Islet precursor cell (in vitro differentiated cells): Measurements from ENCODE around the gene CACNA1C.

Source experiments
- DNase-seq: peaks from one replicate; pipeline ENCODE4 v3.0.0-alpha.2; 2018

Gene CACNA1C

GRCh38 chr12:2735432-2735831 lies 682.6 kb downstream of the CACNA1C start:
- DNase-seq, result peak; percentile 34

- peak; percentile 56 for DNase-seq
Measured at GRCh38 chr12:2737656-2738241, 685.0 kb downstream of the CACNA1C start.

- DNase-seq, result no peak
Measured at GRCh38 chr12:2739069-2739468, 686.3 kb downstream of the CACNA1C start.

- peak; percentile 60 for DNase-seq
Measured at GRCh38 chr12:2739832-2740641, 687.2 kb downstream of the CACNA1C start.

- peak; percentile 29 for DNase-seq
Measured at GRCh38 chr12:2742037-2742436, 689.2 kb downstream of the CACNA1C start.

- peak; percentile 38 for DNase-seq
Measured at GRCh38 chr12:2743478-2743877, 690.7 kb downstream of the CACNA1C start.

- no peak for DNase-seq
Measured at GRCh38 chr12:2745655-2746054, 692.9 kb downstream of the CACNA1C start.
